ENCODE measurements around the gene SIVA1.

The SIVA1 gene

GRCh38 chr14:104784846-104785707 is 32.1 kb downstream of the SIVA1 start:
- no peak for DNase-seq (ENCODE audit: low read depth)

- no peak for DNase-seq (ENCODE audit: low read depth)
Observed at GRCh38 chr14:104785708-104786080, 32.7 kb downstream of the SIVA1 start.

GRCh38 chr14:104786091-104786586 is 33.2 kb downstream of the SIVA1 start:
- no peak for DNase-seq (ENCODE audit: low read depth)

- no peak for DNase-seq (ENCODE audit: low read depth)
Observed at GRCh38 chr14:104786726-104787675, 34.1 kb downstream of the SIVA1 start.

- no peak for DNase-seq (ENCODE audit: low read depth)
Observed at GRCh38 chr14:104787736-104788135, 34.8 kb downstream of the SIVA1 start.

- no peak for DNase-seq (ENCODE audit: low read depth)
Observed at GRCh38 chr14:104788161-104788818, 35.3 kb downstream of the SIVA1 start.

- no peak for DNase-seq (ENCODE audit: low read depth)
Observed at GRCh38 chr14:104788873-104789663, 36.1 kb downstream of the SIVA1 start.

- no peak for DNase-seq (ENCODE audit: low read depth)
Observed at GRCh38 chr14:104789752-104790743, 37.1 kb downstream of the SIVA1 start.

GRCh38 chr14:104791425-104791824 is 38.5 kb downstream of the SIVA1 start:
- no peak for DNase-seq (ENCODE audit: low read depth)

GRCh38 chr14:104792101-104792884 is 39.3 kb downstream of the SIVA1 start:
- no peak for DNase-seq (ENCODE audit: low read depth)

- DNase-seq (ENCODE audit: low read depth): no peak
Observed at GRCh38 chr14:104792945-104793702, 40.2 kb downstream of the SIVA1 start.

- DNase-seq (ENCODE audit: low read depth): no peak
Observed at GRCh38 chr14:104793703-104793959, 40.7 kb downstream of the SIVA1 start.

- DNase-seq (ENCODE audit: low read depth): no peak
Observed at GRCh38 chr14:104794099-104794498, 41.2 kb downstream of the SIVA1 start.

GRCh38 chr14:104794631-104794992 is 41.7 kb downstream of the SIVA1 start:
- no peak for DNase-seq (ENCODE audit: low read depth)

GRCh38 chr14:104794993-104795780 is 42.2 kb downstream of the SIVA1 start, which contains the start of gene AKT1:
Gene AKT1 (minus strand): TSS chr14:104795748. CDS start chr14:104792643, 3,105 bp downstream.
- no peak for DNase-seq (ENCODE audit: low read depth)

GRCh38 chr14:104795781-104796686 is 43.1 kb downstream of the SIVA1 start:
- DNase-seq (ENCODE audit: low read depth): no peak

GRCh38 chr14:104796687-104797081 is 43.7 kb downstream of the SIVA1 start:
- DNase-seq (ENCODE audit: low read depth): no peak

All from non-pigmented ciliary epithelial cell (primary cell).